HCT116 (cell line): ENCODE results near the gene NLN. TPM values are rescaled to one million over a fixed set of nuclear protein-coding genes. Genes with fewer than 3 reads are reported as not detected.

Experiments used
- ATAC-seq: fragments of 200-7000 bp; cut with Tn5 transposase; 2 replicates; pipeline ENCODE4 v1.9.1; 2020; ENCODE audit warnings: mild to moderate bottlenecking, moderate library complexity
- BruUV-seq: library from RNA; stranded (reverse); fragments of 400-500 nt; replicated peaks from 2 replicates; lab custom pipeline; 2021; lab: Mats Ljungman, UMichigan
- CTCF ChIA-PET: fragments of 300-600 bp; sonication (Branson Sonifier 250); formaldehyde crosslinking; loops from one replicate; lab custom pipeline; 2021; ENCODE audit warnings: antibody characterized with exemption; lab: Charles Lee
- POLR2A ChIA-PET: fragments of 300-600, 350-600 bp; sonication (Branson Sonifier 250); formaldehyde crosslinking; loops from one replicate; lab custom pipeline; 2021; ENCODE audit warnings: antibody characterized with exemption; lab: Charles Lee
- RAD21 ChIA-PET, 2 experiments: fragments of 300-600 bp; sonication (Branson Sonifier 250); formaldehyde crosslinking; loops; one replicate each; lab custom pipeline; 2023; ENCODE audit warnings: low total read pairs in 2 of 2; ENCODE audit not compliant: uncharacterized antibody in 2 of 2, unreplicated experiment in 2 of 2, low non-redundant PET in 1 of 2; lab: Charles Lee
- DNase-seq: peaks from one replicate; pipeline ENCODE4 v3.0.0-alpha.2; 2010; ENCODE audit warnings: low read depth, low spot score
- H2AFZ ChIP-seq: fragments of 200-600 bp; shearing (Covaris generic), sonication (generic); 2 replicates; pipeline ENCODE4 v1.6.1; 2017; ENCODE audit warnings: low read depth, mixed run types, mixed read lengths, antibody characterized with exemption, low read length; ENCODE audit not compliant: poor library complexity, severe bottlenecking
- H3K27ac ChIP-seq: 2 replicates; pipeline ENCODE4 v1.5.1; 2012; ENCODE audit warnings: low read depth, low read length
- H3K27me3 ChIP-seq: fragments of 200-600 bp; sonication (generic); 2 replicates; pipeline ENCODE4 v1.6.1; 2016; ENCODE audit warnings: mixed run types, low read length, mixed read lengths; ENCODE audit not compliant: insufficient read depth
- H3K36me3 ChIP-seq, 2 experiments: fragments of 200-500 bp in 1 of 2; fragments of 200-600 bp in 1 of 2; sonication (Bioruptor generic) in 1 of 2; sonication (generic) in 1 of 2; 2 replicates each; pipeline versions ENCODE4 v1.5.1 to v1.6.1; 2014 to 2016; ENCODE audit warnings: low read length in 2 of 2, inconsistent platforms in 1 of 2, mixed read lengths in 1 of 2, mixed run types in 1 of 2; ENCODE audit not compliant: insufficient read depth in 2 of 2, control insufficient read depth in 1 of 2
- H3K4me1 ChIP-seq, 2 experiments: fragments of 200-600 bp in 1 of 2; sonication (generic) in 1 of 2; 2 replicates each; pipeline versions ENCODE4 v1.5.1 to v1.6.1; 2012 to 2017; ENCODE audit warnings: low read length in 2 of 2, inconsistent platforms in 1 of 2, mild to moderate bottlenecking in 1 of 2, mixed read lengths in 1 of 2, mixed run types in 1 of 2, moderate library complexity in 1 of 2; ENCODE audit not compliant: insufficient read depth in 2 of 2, control insufficient read depth in 1 of 2
- H3K4me2 ChIP-seq: fragments of 200-600 bp; sonication (generic); 2 replicates; pipeline ENCODE4 v1.6.1; 2017; ENCODE audit warnings: mixed run types, low read length, mixed read lengths
- H3K4me3 ChIP-seq, 2 experiments: fragments of 200-600 bp in 1 of 2; sonication (generic) in 1 of 2; replicated peaks in 1 of 2; 2 replicates each; pipeline ENCODE4 v1.5.1; 2011 to 2016; ENCODE audit warnings: low read length in 2 of 2, control low read depth in 1 of 2, low read depth in 1 of 2, mild to moderate bottlenecking in 1 of 2, mixed read lengths in 1 of 2, mixed run types in 1 of 2
- H3K79me2 ChIP-seq: fragments of 200-600 bp; sonication (generic); 2 replicates; pipeline ENCODE4 v1.6.1; 2017; ENCODE audit warnings: mild to moderate bottlenecking, mixed run types, low read length, moderate library complexity, mixed read lengths; ENCODE audit not compliant: insufficient read depth
- H3K9ac ChIP-seq: fragments of 200-600 bp; sonication (generic); 2 replicates; pipeline ENCODE4 v1.6.1; 2016; ENCODE audit warnings: low read length, mixed read lengths
- H3K9me2 ChIP-seq: fragments of 200-600 bp; sonication (generic), shearing (Covaris generic); 2 replicates; pipeline ENCODE4 v1.6.1; 2017; ENCODE audit warnings: mixed run types, mild to moderate bottlenecking, moderate library complexity; ENCODE audit not compliant: insufficient read depth
- H3K9me3 ChIP-seq, 2 experiments: fragments of 200-500 bp in 1 of 2; fragments of 200-600 bp in 1 of 2; sonication (Bioruptor generic) in 1 of 2; sonication (generic) in 1 of 2; 2 replicates each; pipeline ENCODE4 v1.6.1; 2014 to 2017; ENCODE audit warnings: low read length in 2 of 2, mixed read lengths in 2 of 2, inconsistent platforms in 1 of 2, low read depth in 1 of 2, mild to moderate bottlenecking in 1 of 2, mixed run types in 1 of 2, moderate library complexity in 1 of 2; ENCODE audit not compliant: control insufficient read depth in 1 of 2, insufficient read depth in 1 of 2
- H4K20me1 ChIP-seq: fragments of 200-600 bp; sonication (generic), shearing (Covaris generic); 2 replicates; pipeline ENCODE4 v1.6.1; 2017; ENCODE audit warnings: mixed run types, mild to moderate bottlenecking, moderate library complexity; ENCODE audit not compliant: insufficient read depth
- CBX3 ChIP-seq: IDR thresholded peaks from 2 replicates; pipeline ENCODE4 v1.6.1; 2012; ENCODE audit warnings: low read depth
- CEBPB ChIP-seq: IDR thresholded peaks from 2 replicates; pipeline ENCODE4 v1.6.1; 2012; ENCODE audit warnings: low read depth
- CTCF ChIP-seq, 3 experiments: fragments of 200-600 bp in 1 of 3; sonication (generic) in 1 of 3; IDR thresholded peaks in 2 of 3; conservative IDR thresholded peaks in 1 of 3; 2 replicates each; pipeline ENCODE4 v1.5.1; 2012 to 2017; ENCODE audit warnings: low read depth in 2 of 3, low read length in 2 of 3, antibody characterized with exemption in 1 of 3, borderline replicate concordance in 1 of 3, control low read depth in 1 of 3, mild to moderate bottlenecking in 1 of 3, mixed read lengths in 1 of 3, mixed run types in 1 of 3, moderate library complexity in 1 of 3; ENCODE audit not compliant: insufficient read depth in 1 of 3
- EGR1 ChIP-seq: IDR thresholded peaks from 2 replicates; pipeline ENCODE4 v1.6.1; 2012; ENCODE audit warnings: low read depth
- ELF1 ChIP-seq: IDR thresholded peaks from 2 replicates; pipeline ENCODE4 v1.6.1; 2012; ENCODE audit warnings: low read depth, borderline replicate concordance
- EZH2 ChIP-seq: fragments of 200-600 bp; sonication (generic); IDR thresholded peaks from 2 replicates; pipeline ENCODE4 v1.6.1; 2017; ENCODE audit warnings: antibody characterized with exemption, mixed run types
- FOSL1 ChIP-seq: IDR thresholded peaks from 2 replicates; pipeline ENCODE4 v1.6.1; 2012; ENCODE audit warnings: low read depth
- POLR2A ChIP-seq: IDR thresholded peaks from 2 replicates; pipeline ENCODE4 v1.7.0; 2011; ENCODE audit warnings: borderline replicate concordance; ENCODE audit not compliant: insufficient read depth, insufficient read length; ENCODE audit errors: extremely low read depth
- POLR2AphosphoS5 ChIP-seq: IDR thresholded peaks from 2 replicates; pipeline ENCODE4 v1.6.1; 2011; ENCODE audit warnings: mild to moderate bottlenecking, low read depth, low read length, moderate library complexity
- RAD21 ChIP-seq: IDR thresholded peaks from 2 replicates; pipeline ENCODE4 v1.6.1; 2012; ENCODE audit warnings: low read depth, mild to moderate bottlenecking
- SIN3A ChIP-seq: IDR thresholded peaks from 2 replicates; pipeline ENCODE4 v1.6.1; 2012; ENCODE audit warnings: low read depth
- SP1 ChIP-seq: IDR thresholded peaks from 2 replicates; pipeline ENCODE4 v1.6.1; 2012; ENCODE audit warnings: low read depth
- SRF ChIP-seq: IDR thresholded peaks from 2 replicates; pipeline ENCODE4 v1.6.1; 2012; ENCODE audit warnings: low read depth
- TCF7L2 ChIP-seq: IDR thresholded peaks from 2 replicates; pipeline ENCODE4 v1.7.0; 2011; ENCODE audit warnings: borderline replicate concordance, inconsistent platforms; ENCODE audit not compliant: insufficient read depth, insufficient read length; ENCODE audit errors: extremely low read depth
- YY1 ChIP-seq: IDR thresholded peaks from 2 replicates; pipeline ENCODE4 v1.6.1; 2011; ENCODE audit warnings: low read length, low read depth, moderate library complexity, mild to moderate bottlenecking; ENCODE audit not compliant: insufficient replicate concordance; ENCODE audit errors: extremely low read depth
- ZBTB33 ChIP-seq: IDR thresholded peaks from 2 replicates; pipeline ENCODE4 v1.6.1; 2011; ENCODE audit warnings: mild to moderate bottlenecking, low read length, moderate library complexity; ENCODE audit not compliant: insufficient replicate concordance; ENCODE audit errors: extremely low read depth
- ZFX ChIP-seq: fragments of 450-650 bp; IDR thresholded peaks from 2 replicates; pipeline ENCODE4 v1.6.1; 2017
- intact Hi-C: fragments of 100-400 bp; cut with micrococcal nuclease; formaldehyde crosslinking; loops from 2 replicates; pipeline ENCODE4 v1.10.0; 2022
- total RNA-seq: library from RNA; stranded (reverse); gene quantifications from one replicate; pipeline ENCODE4 v1.2.1, GENCODE V29; 2021; ENCODE audit not compliant: unreplicated experiment

The NLN gene
- total RNA-seq, 1 experiment from 2014 or later: 67.6 TPM

GRCh38 chr5:65867542-65868195 is 145.7 kb downstream of the NLN start:
- Histone ChIP-seq H3K36me3 (no peaks in the 10 kb centered on the region), H3K9me2 (no peaks in the 10 kb centered on the region), H3K4me3 (no peak overlapping the region), H3K9me3 (no peaks in the 10 kb centered on the region), H3K9ac (no peak overlapping the region), H2AFZ (no peak overlapping the region), H3K27ac (no peak overlapping the region), H3K79me2 (no peaks in the 10 kb centered on the region), H3K27me3 (no peaks in the 10 kb centered on the region), H3K4me1 (peaks cover 15 to 48% of the 10 kb centered on the region in 2 experiments), H3K4me2 (no peak overlapping the region), H4K20me1 (no peaks in the 10 kb centered on the region)
- TF ChIP-seq FOSL1 (no peak), SRF (no peak), SIN3A (no peak), POLR2AphosphoS5 (no peak), ZFX (no peak), ELF1 (no peak), EZH2 (no peak)
- POLR2A ChIA-PET: no interaction called here
- DNase-seq: no peak
- no peak for ATAC-seq
- RAD21 ChIA-PET: no interaction called here
- CTCF ChIA-PET: no interaction called here
- intact Hi-C loops: loop anchor here (10.0 kb wide), 2 partner anchors 83 to 123 kb away; no protein-coding TSS in a partner anchor
- BruUV-seq: no TSS peak

DNA sequence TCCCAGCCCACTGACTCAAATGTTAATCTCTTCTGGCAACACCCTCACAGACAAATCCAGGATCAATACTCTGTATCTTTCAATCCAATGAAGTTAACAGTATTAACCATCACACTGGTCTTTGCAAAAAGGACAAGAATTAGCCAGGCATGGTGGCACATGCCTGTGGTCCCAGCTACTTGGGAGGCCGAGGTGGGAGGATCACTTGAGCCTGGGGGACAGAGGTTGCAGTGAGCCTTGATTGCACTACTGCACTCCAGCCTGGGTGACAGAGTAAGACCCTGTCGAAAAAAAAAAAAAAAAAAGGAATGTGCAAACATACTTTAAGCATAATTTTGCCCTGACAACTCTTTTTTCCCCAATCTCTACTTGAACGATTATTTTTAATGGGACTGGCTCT is 146.5 kb downstream of the NLN start:
- Histone ChIP-seq H3K4me2 (no peak overlapping the region), H3K4me1 (peaks cover 12 to 48% of the 10 kb centered on the region in 2 experiments), H3K79me2 (no peaks in the 10 kb centered on the region), H2AFZ (no peak overlapping the region), H4K20me1 (no peaks in the 10 kb centered on the region), H3K9ac (no peak overlapping the region), H3K9me3 (no peaks in the 10 kb centered on the region), H3K4me3 (no peak overlapping the region), H3K36me3 (no peaks in the 10 kb centered on the region), H3K27me3 (no peaks in the 10 kb centered on the region), H3K9me2 (no peaks in the 10 kb centered on the region; the same call in 1 of the 2 replicates), H3K27ac (no peak overlapping the region)
- intact Hi-C loops: loop anchor here (10.0 kb wide), 2 partner anchors 84 to 124 kb away; no protein-coding TSS in a partner anchor
- DNase-seq: no peak
- RAD21 ChIA-PET: no interaction called here
- POLR2A ChIA-PET: no interaction called here
- BruUV-seq: no TSS peak
- ATAC-seq: no peak
- CTCF ChIA-PET: no interaction called here
- TF ChIP-seq YY1 (no peak), SP1 (no peak), FOSL1 (no peak), EZH2 (no peak), CTCF (IDR thresholded peaks at IDR 0.05 in 2 of 3, conservative IDR thresholded peaks at IDR 0.05 in 1 of 3; ENCODE audit: borderline replicate concordance in 1 of 3, insufficient read depth in 1 of 3, low read depth in 2 of 3, low read length in 2 of 3) (no peak), EGR1 (no peak), ZFX (no peak), POLR2AphosphoS5 (no peak), ZBTB33 (no peak), RAD21 (no peak), POLR2A (no peak), CBX3 (no peak), TCF7L2 (no peak), CEBPB (no peak), SRF (no peak)
